ENCODE measurements around the gene ADPRM. TPM values are rescaled to one million over a fixed set of nuclear protein-coding genes. Genes with fewer than 3 reads are reported as not detected.

The ADPRM gene
- total RNA-seq, 1 experiment from 2014 or later, result 7.9 TPM

- Histone ChIP-seq H3K4me2 (ENCODE audit: low read length) (no peak overlapping the region), H3K79me2 (ENCODE audit: insufficient read depth, low read length) (no peaks in the 10 kb centered on the region), H3K9ac (ENCODE audit: low read length) (no peak overlapping the region), H3K27ac (ENCODE audit: low read depth, low read length) (no peak overlapping the region), H3K4me1 (ENCODE audit: control insufficient read depth in 1 of 2, insufficient read depth in 2 of 2, low read length in 2 of 2) (no peaks in the 10 kb centered on the region), H3K27me3 (ENCODE audit: insufficient read depth, low read length) (no peaks in the 10 kb centered on the region), H4K20me1 (ENCODE audit: insufficient read depth) (no peaks in the 10 kb centered on the region), H3K9me3 (ENCODE audit: control insufficient read depth in 1 of 2, insufficient read depth in 1 of 2, low read depth in 1 of 2, low read length in 2 of 2) (no peaks in the 10 kb centered on the region), H3K4me3 (replicated peaks in 1 of 2; ENCODE audit: low read depth in 1 of 2, low read length in 2 of 2) (no peak overlapping the region), H3K36me3 (ENCODE audit: control insufficient read depth in 1 of 2, insufficient read depth in 2 of 2, low read length in 2 of 2) (no peaks in the 10 kb centered on the region), H2AFZ (ENCODE audit: low read depth, low read length, poor library complexity, severe bottlenecking) (no peak overlapping the region), H3K9me2 (ENCODE audit: insufficient read depth) (no peaks in the 10 kb centered on the region)
- intact Hi-C loops (cut with micrococcal nuclease), result no loop called here
- CTCF ChIA-PET, result no interaction called here
- RAD21 ChIA-PET (ENCODE audit: low non-redundant PET in 1 of 2, low total read pairs in 2 of 2, uncharacterized antibody in 2 of 2, unreplicated experiment in 2 of 2), result no interaction called here
- no TSS peak for BruUV-seq (replicated peaks)
- TF ChIP-seq, protein P1, sequence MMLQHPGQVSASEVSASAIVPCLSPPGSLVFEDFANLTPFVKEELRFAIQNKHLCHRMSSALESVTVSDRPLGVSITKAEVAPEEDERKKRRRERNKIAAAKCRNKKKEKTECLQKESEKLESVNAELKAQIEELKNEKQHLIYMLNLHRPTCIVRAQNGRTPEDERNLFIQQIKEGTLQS (IDR thresholded peaks at IDR 0.05), result no peak
- TF ChIP-seq RAD21 (IDR thresholded peaks at IDR 0.05; ENCODE audit: low read depth), result no peak
- TF ChIP-seq SP1 (IDR thresholded peaks at IDR 0.05; ENCODE audit: low read depth), result no peak
- TF ChIP-seq TCF7L2 (IDR thresholded peaks at IDR 0.05; ENCODE audit: borderline replicate concordance, extremely low read depth, insufficient read depth, insufficient read length), result no peak
- no peak for TF ChIP-seq POLR2AphosphoS5 (IDR thresholded peaks at IDR 0.05; ENCODE audit: low read depth, low read length)
- no peak for TF ChIP-seq CEBPB (IDR thresholded peaks at IDR 0.05; ENCODE audit: low read depth)
- no peak for TF ChIP-seq CBX3 (IDR thresholded peaks at IDR 0.05; ENCODE audit: low read depth)
- TF ChIP-seq EZH2phosphoT487 (IDR thresholded peaks at IDR 0.05; ENCODE audit: borderline replicate concordance), result no peak
- TF ChIP-seq, protein P2, sequence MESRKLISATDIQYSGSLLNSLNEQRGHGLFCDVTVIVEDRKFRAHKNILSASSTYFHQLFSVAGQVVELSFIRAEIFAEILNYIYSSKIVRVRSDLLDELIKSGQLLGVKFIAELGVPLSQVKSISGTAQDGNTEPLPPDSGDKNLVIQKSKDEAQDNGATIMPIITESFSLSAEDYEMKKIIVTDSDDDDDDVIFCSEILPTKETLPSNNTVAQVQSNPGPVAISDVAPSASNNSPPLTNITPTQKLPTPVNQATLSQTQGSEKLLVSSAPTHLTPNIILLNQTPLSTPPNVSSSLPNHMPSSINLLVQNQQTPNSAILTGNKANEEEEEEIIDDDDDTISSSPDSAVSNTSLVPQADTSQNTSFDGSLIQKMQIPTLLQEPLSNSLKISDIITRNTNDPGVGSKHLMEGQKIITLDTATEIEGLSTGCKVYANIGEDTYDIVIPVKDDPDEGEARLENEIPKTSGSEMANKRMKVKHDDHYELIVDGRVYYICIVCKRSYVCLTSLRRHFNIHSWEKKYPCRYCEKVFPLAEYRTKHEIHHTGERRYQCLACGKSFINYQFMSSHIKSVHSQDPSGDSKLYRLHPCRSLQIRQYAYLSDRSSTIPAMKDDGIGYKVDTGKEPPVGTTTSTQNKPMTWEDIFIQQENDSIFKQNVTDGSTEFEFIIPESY (IDR thresholded peaks at IDR 0.05; ENCODE audit: extremely low read depth, insufficient replicate concordance, low read length), result no peak
- TF ChIP-seq EZH2 (IDR thresholded peaks at IDR 0.05), result no peak
- TF ChIP-seq JUND (IDR thresholded peaks at IDR 0.05), result no peak
- no peak for TF ChIP-seq ZNF274 (IDR thresholded peaks at IDR 0.05; ENCODE audit: low read depth, low read length)
- no peak for TF ChIP-seq POLR2A (IDR thresholded peaks at IDR 0.05; ENCODE audit: borderline replicate concordance, extremely low read depth, insufficient read depth, insufficient read length)
- TF ChIP-seq ZFX (IDR thresholded peaks at IDR 0.05), result no peak
- no peak for DNase-seq (ENCODE audit: low read depth, low spot score)
- ATAC-seq, result no peak
- POLR2A ChIA-PET, result no interaction called here
These were observed 59.2 kb downstream of the ADPRM start for GRCh38 chr17:10756619-10757018.
